WTC11 (cell line): ENCODE data around the gene RSPH9. TPM values are rescaled to one million over a fixed set of nuclear protein-coding genes. Genes with fewer than 3 reads are reported as not detected.

Experiments used
- ATAC-seq: fragments of 200-7000 bp; cut with Tn5 transposase; 2 replicates; pipeline ENCODE4 v1.10.0; 2021; ENCODE audit warnings: mild to moderate bottlenecking, moderate library complexity
- CTCF ChIA-PET: fragments of 300-600 bp; sonication (Branson Sonifier 250); formaldehyde crosslinking; loops from one replicate; lab custom pipeline; 2021; ENCODE audit warnings: antibody characterized with exemption; lab: Charles Lee
- POLR2A ChIA-PET: fragments of 350-600 bp; sonication (Branson Sonifier 250); formaldehyde crosslinking; loops from one replicate; lab custom pipeline; 2021; ENCODE audit warnings: antibody characterized with exemption; lab: Charles Lee
- DNase-seq: peaks from one replicate; pipeline ENCODE4 v3.0.0; 2021; ENCODE audit warnings: low spot score
- H3K27ac Mint-ChIP-seq: 2 replicates; pipeline ENCODE4 v1.8.0; 2021; ENCODE audit warnings: mixed read lengths
- H3K27me3 Mint-ChIP-seq: 2 replicates; pipeline ENCODE4 v1.8.0; 2021; ENCODE audit warnings: low read depth, mild to moderate bottlenecking, moderate library complexity, mixed read lengths
- H3K36me3 Mint-ChIP-seq: 2 replicates; pipeline ENCODE4 v1.8.0; 2021; ENCODE audit warnings: mixed read lengths
- H3K4me1 Mint-ChIP-seq: 2 replicates; pipeline ENCODE4 v1.8.0; 2022; ENCODE audit warnings: mixed read lengths
- H3K4me3 Mint-ChIP-seq: 2 replicates; pipeline ENCODE4 v1.8.0; 2021; ENCODE audit warnings: mild to moderate bottlenecking, moderate library complexity, mixed read lengths
- H3K9me3 Mint-ChIP-seq: 2 replicates; pipeline ENCODE4 v1.8.0; 2021; ENCODE audit warnings: mixed read lengths
- ATF2 ChIP-seq: sonication (generic); formaldehyde crosslinking; IDR thresholded peaks from 2 replicates; pipeline ENCODE4 v1.8.1; 2022; ENCODE audit warnings: low read depth, missing genetic modification reagents, borderline replicate concordance
- ATF6 ChIP-seq: sonication (generic); formaldehyde crosslinking; IDR thresholded peaks from 2 replicates; pipeline ENCODE4 v1.8.1; 2023; ENCODE audit warnings: mild to moderate bottlenecking, missing genetic modification reagents
- EMX1 ChIP-seq: fragments of 250-450 bp; sonication (Bioruptor Pico); IDR thresholded peaks from 2 replicates; pipeline ENCODE4 v1.8.0; 2021; ENCODE audit warnings: mild to moderate bottlenecking
- FOXP4 ChIP-seq: sonication (generic); formaldehyde crosslinking; IDR thresholded peaks from 2 replicates; pipeline ENCODE4 v1.8.0; 2022; ENCODE audit warnings: mild to moderate bottlenecking, missing genetic modification reagents
- GTF2I ChIP-seq: fragments of 250-450 bp; sonication (Bioruptor Pico); conservative IDR thresholded peaks from 2 replicates; pipeline ENCODE4 v1.4.0; 2021; ENCODE audit warnings: mild to moderate bottlenecking
- HMGXB4 ChIP-seq: sonication (generic); formaldehyde crosslinking; IDR thresholded peaks from 2 replicates; pipeline ENCODE4 v1.8.1; 2023; ENCODE audit warnings: mild to moderate bottlenecking, moderate library complexity, missing genetic modification reagents
- JAZF1 ChIP-seq: fragments of 250-450 bp; sonication (Bioruptor Pico); IDR thresholded peaks from 2 replicates; pipeline ENCODE4 v1.9.0; 2021; ENCODE audit warnings: moderate library complexity, mild to moderate bottlenecking, inconsistent platforms
- MXD4 ChIP-seq: fragments of 250-450 bp; sonication (Bioruptor Pico); IDR thresholded peaks from 2 replicates; pipeline ENCODE4 v1.8.0; 2021; ENCODE audit warnings: mild to moderate bottlenecking, moderate library complexity, borderline replicate concordance
- NFE2L1 ChIP-seq: sonication (generic); formaldehyde crosslinking; IDR thresholded peaks from 2 replicates; pipeline ENCODE4 v1.8.1; 2023; ENCODE audit warnings: missing genetic modification reagents
- NFYB ChIP-seq: sonication (generic); formaldehyde crosslinking; conservative IDR thresholded peaks from 2 replicates; pipeline ENCODE4 v1.8.0; 2022; ENCODE audit warnings: low read depth, missing genetic modification reagents
- PRDM15 ChIP-seq: sonication (generic); formaldehyde crosslinking; IDR thresholded peaks from 2 replicates; pipeline ENCODE4 v1.8.0; 2022; ENCODE audit warnings: missing genetic modification reagents
- PREB ChIP-seq: sonication (generic); formaldehyde crosslinking; IDR thresholded peaks from 2 replicates; pipeline ENCODE4 v1.8.1; 2022; ENCODE audit warnings: mild to moderate bottlenecking, missing genetic modification reagents, moderate library complexity, borderline replicate concordance
- TEAD4 ChIP-seq: sonication (generic); formaldehyde crosslinking; IDR thresholded peaks from 2 replicates; pipeline ENCODE4 v1.8.0; 2022; ENCODE audit warnings: mild to moderate bottlenecking, missing genetic modification reagents
- TP53 ChIP-seq: sonication (generic); formaldehyde crosslinking; IDR thresholded peaks from 2 replicates; pipeline ENCODE4 v1.8.1; 2023; ENCODE audit warnings: mild to moderate bottlenecking, missing genetic modification reagents
- USF1 ChIP-seq: sonication (generic); formaldehyde crosslinking; IDR thresholded peaks from 2 replicates; pipeline ENCODE4 v1.8.0; 2022; ENCODE audit warnings: mild to moderate bottlenecking, missing genetic modification reagents
- ZBTB21 ChIP-seq: sonication (generic); formaldehyde crosslinking; IDR thresholded peaks from 2 replicates; pipeline ENCODE4 v1.8.1; 2023; ENCODE audit warnings: mild to moderate bottlenecking, missing genetic modification reagents, borderline replicate concordance
- ZMAT4 ChIP-seq: fragments of 250-450 bp; sonication (Bioruptor Pico); IDR thresholded peaks from 2 replicates; pipeline ENCODE4 v1.9.0; 2021; ENCODE audit warnings: mild to moderate bottlenecking
- ZNF263 ChIP-seq: sonication (generic); formaldehyde crosslinking; IDR thresholded peaks from 2 replicates; pipeline ENCODE4 v1.8.1; 2022; ENCODE audit warnings: low read depth, mild to moderate bottlenecking, moderate library complexity, missing genetic modification reagents
- ZNF281 ChIP-seq: sonication (generic); formaldehyde crosslinking; IDR thresholded peaks from 2 replicates; pipeline ENCODE4 v1.8.0; 2023; ENCODE audit warnings: mild to moderate bottlenecking, missing genetic modification reagents
- total RNA-seq: library from RNA; stranded (reverse); gene quantifications from 3 replicates; pipeline ENCODE4 v1.2.3, GENCODE V29; 2021

Gene RSPH9
- total RNA-seq, 1 experiment from 2014 or later: 0.35 TPM

GRCh38 chr6:43682724-43683429 is 38.0 kb downstream of the RSPH9 start:
- Mint-ChIP-seq H3K9me3 (no peaks in the 10 kb centered on the region), H3K27me3 (no peaks in the 10 kb centered on the region), H3K4me3 (no peak overlapping the region), H3K36me3 (peaks cover 21% of the 10 kb centered on the region), H3K4me1 (peaks cover 22% of the 10 kb centered on the region), H3K27ac (peak overlapping the region; percentile 79; the same call in 1 of the 2 replicates)
- ChIA-PET CTCF (interaction anchor here (0.8 to 0.9 kb wide), 2 partner anchors 15 to 92 kb away, joined by 3 read pairs; no protein-coding TSS in a partner anchor), POLR2A (no interaction called here)
- ATAC-seq: no peak
- no peak for DNase-seq
- TF ChIP-seq USF1 (CRISPR knock-in tag) (no peak), EMX1 (no peak), HMGXB4 (no peak), NFE2L1 (CRISPR knock-in tag) (no peak), ZBTB21 (CRISPR knock-in tag) (no peak), ATF6 (CRISPR knock-in tag) (no peak), MXD4 (CRISPR knock-in tag) (no peak), PREB (CRISPR knock-in tag) (no peak), GTF2I (no peak), JAZF1 (CRISPR knock-in tag) (no peak), FOXP4 (no peak), ZMAT4 (CRISPR knock-in tag) (no peak), NFYB (CRISPR knock-in tag) (no peak), ATF2 (no peak), ZNF281 (no peak), TEAD4 (CRISPR knock-in tag) (no peak), ZNF263 (CRISPR knock-in tag) (no peak), TP53 (CRISPR knock-in tag) (no peak), PRDM15 (CRISPR knock-in tag) (no peak)
